OCI-LY3 (cell line): ENCODE data around the gene TK2.

ENCODE experiments used
- H2AFZ ChIP-seq: fragments of 200-600, 300-600 bp; shearing (Covaris generic); 2 replicates; pipeline ENCODE4 v1.6.0; 2014; ENCODE audit warnings: antibody characterized with exemption, low read depth, low read length
- H3K27ac ChIP-seq: fragments of 200-600, 300-600 bp; sonication (generic); 2 replicates; pipeline ENCODE4 v1.5.1; 2014; ENCODE audit warnings: mild to moderate bottlenecking, low read length, moderate library complexity, mixed read lengths
- H3K27me3 ChIP-seq: fragments of 200-600, 300-600 bp; sonication (generic); 2 replicates; pipeline ENCODE4 v1.6.1; 2014; ENCODE audit warnings: low read depth, low read length, mixed read lengths
- H3K36me3 ChIP-seq: fragments of 200-600, 300-600 bp; sonication (generic); replicated peaks from 2 replicates; pipeline ENCODE3; 2014; ENCODE audit warnings: low read depth, low read length, mixed read lengths
- H3K4me1 ChIP-seq: fragments of 300-600, 200-600 bp; sonication (generic); 2 replicates; pipeline ENCODE4 v1.6.1; 2014; ENCODE audit warnings: low read length, mixed read lengths
- H3K4me2 ChIP-seq: fragments of 200-600, 300-600 bp; sonication (generic); 2 replicates; pipeline ENCODE4 v1.6.1; 2014; ENCODE audit warnings: low read length, mixed read lengths
- H3K4me3 ChIP-seq: fragments of 300-600, 200-600 bp; sonication (generic); 2 replicates; pipeline ENCODE4 v1.5.1; 2014; ENCODE audit warnings: antibody characterized with exemption, mild to moderate bottlenecking, low read length, moderate library complexity
- H3K79me2 ChIP-seq: fragments of 300-600, 200-600 bp; shearing (Covaris generic); 2 replicates; pipeline ENCODE4 v1.6.1; 2014; ENCODE audit warnings: mild to moderate bottlenecking, low read length, mixed read lengths
- H3K9ac ChIP-seq: fragments of 300-600, 200-600 bp; shearing (Covaris generic); 2 replicates; pipeline ENCODE4 v1.6.0; 2014; ENCODE audit warnings: mild to moderate bottlenecking, low read length, moderate library complexity
- H3K9me3 ChIP-seq: fragments of 200-600, 300-600 bp; shearing (Covaris generic); 2 replicates; pipeline ENCODE4 v1.6.1; 2014; ENCODE audit warnings: low read length, mixed read lengths; ENCODE audit not compliant: insufficient read depth
- H4K20me1 ChIP-seq: fragments of 200-600, 300-600 bp; sonication (generic); 2 replicates; pipeline ENCODE4 v1.6.1; 2016; ENCODE audit warnings: low read length, mixed read lengths; ENCODE audit not compliant: insufficient read depth
- CTCF ChIP-seq: fragments of 200-600, 300-600 bp; sonication (generic); IDR thresholded peaks from 2 replicates; pipeline ENCODE4 v1.5.1; 2014; ENCODE audit warnings: antibody characterized with exemption, low read length, low read depth
- EZH2phosphoT487 ChIP-seq: fragments of 200-600 bp; shearing (Covaris generic); IDR thresholded peaks from 2 replicates; pipeline ENCODE4 v1.6.1; 2018; ENCODE audit warnings: antibody characterized with exemption, mixed run types, low read depth

TK2 gene

GRCh38 chr16:66578651-66579531 is 29.0 kb upstream of the TK2 start, which contains the start of gene CMTM2:
Gene CMTM2 (plus strand): TSS chr16:66579463. CDS start chr16:66579608, 145 bp downstream.
- Histone ChIP-seq H3K4me3 (no peak within 1 kb of the TSS), H4K20me1 (no peaks in the 10 kb centered on the region), H2AFZ (no peak within 1 kb of the TSS), H3K9ac (no peak within 1 kb of the TSS), H3K9me3 (no peaks in the 10 kb centered on the region), H3K79me2 (no peaks in the 10 kb centered on the region), H3K4me2 (no peak within 1 kb of the TSS), H3K27ac (no peak within 1 kb of the TSS), H3K36me3 (no peaks in the 10 kb centered on the region), H3K4me1 (no peaks in the 10 kb centered on the region), H3K27me3 (0 out of 2 replicates have a peak, but pooled peaks cover 3% of the 10 kb centered on the region)
- TF ChIP-seq EZH2phosphoT487 (no peak), CTCF (no peak)

- H3K4me2 ChIP-seq = no peak overlapping the region
- no peaks in the 10 kb centered on the region for H3K79me2 ChIP-seq
- H4K20me1 ChIP-seq = no peaks in the 10 kb centered on the region
- H3K9ac ChIP-seq = no peak overlapping the region
- no peak overlapping the region for H3K27ac ChIP-seq
- no peaks in the 10 kb centered on the region for H3K4me1 ChIP-seq
- H3K4me3 ChIP-seq = no peak overlapping the region
- H2AFZ ChIP-seq = no peak overlapping the region
- no peaks in the 10 kb centered on the region for H3K36me3 ChIP-seq
- H3K27me3 ChIP-seq = 0 out of 2 replicates have a peak, but pooled peaks cover 3% of the 10 kb centered on the region
- TF ChIP-seq CTCF (no peak), EZH2phosphoT487 (no peak)
- no peaks in the 10 kb centered on the region for H3K9me3 ChIP-seq
Observed at GRCh38 chr16:66576296-66576695, 26.4 kb upstream of the TK2 start.

GRCh38 chr16:66575060-66575459 is 25.1 kb upstream of the TK2 start:
- Histone ChIP-seq H3K4me2 (no peak overlapping the region), H2AFZ (no peak overlapping the region), H3K27me3 (no peaks in the 10 kb centered on the region), H3K79me2 (no peaks in the 10 kb centered on the region), H4K20me1 (no peaks in the 10 kb centered on the region), H3K4me3 (no peak overlapping the region), H3K4me1 (no peaks in the 10 kb centered on the region), H3K27ac (no peak overlapping the region), H3K9ac (no peak overlapping the region), H3K36me3 (no peaks in the 10 kb centered on the region), H3K9me3 (no peaks in the 10 kb centered on the region)
- TF ChIP-seq EZH2phosphoT487 (no peak), CTCF (no peak)

- no peak overlapping the region for H2AFZ ChIP-seq
- no peak overlapping the region for H3K4me2 ChIP-seq
- H4K20me1 ChIP-seq = no peaks in the 10 kb centered on the region
- H3K9me3 ChIP-seq = no peaks in the 10 kb centered on the region
- H3K36me3 ChIP-seq = no peaks in the 10 kb centered on the region
- no peak overlapping the region for H3K27ac ChIP-seq
- no peak overlapping the region for H3K9ac ChIP-seq
- no peaks in the 10 kb centered on the region for H3K27me3 ChIP-seq
- no peak overlapping the region for H3K4me3 ChIP-seq
- no peaks in the 10 kb centered on the region for H3K4me1 ChIP-seq
- TF ChIP-seq CTCF (no peak), EZH2phosphoT487 (no peak)
- H3K79me2 ChIP-seq = no peaks in the 10 kb centered on the region
Observed at GRCh38 chr16:66574531-66574930, 24.6 kb upstream of the TK2 start.
